ENCODE results near the gene COG5.

- TF ChIP-seq POLR2AphosphoS5 (IDR thresholded peaks at IDR 0.05; ENCODE audit: low read depth, low read length) (no peak), FOXP2 (optimal IDR thresholded peaks at IDR 0.05; ENCODE audit: borderline replicate concordance, extremely low read depth, extremely low read length, insufficient read depth) (no peak), TAF1 (IDR thresholded peaks at IDR 0.05; ENCODE audit: borderline replicate concordance, insufficient read depth, low read length) (no peak)
These were observed 389.9 kb downstream of the COG5 start for GRCh38 chr7:107173691-107174406.

All from PFSK-1 (cell line).